Measurements from ENCODE around the gene FAM120B.

Gene FAM120B

GRCh38 chr6:170355661-170356060 is 49.1 kb downstream of the FAM120B start:
- DNase-seq (ENCODE audit: low read depth in 2 of 2): no peak

GRCh38 chr6:170357812-170358211 is 51.3 kb downstream of the FAM120B start:
- no peak for DNase-seq (ENCODE audit: low read depth in 2 of 2)

- no peak for DNase-seq (ENCODE audit: low read depth in 2 of 2)
Measured at GRCh38 chr6:170358496-170358895, 51.9 kb downstream of the FAM120B start.

- DNase-seq (ENCODE audit: low read depth in 2 of 2): no peak
Measured at GRCh38 chr6:170360476-170360875, 53.9 kb downstream of the FAM120B start.

- DNase-seq (ENCODE audit: low read depth in 2 of 2): no peak
Measured at GRCh38 chr6:170361335-170361734, 54.8 kb downstream of the FAM120B start.

- DNase-seq (ENCODE audit: low read depth in 2 of 2): no peak
Measured at GRCh38 chr6:170362121-170362520, 55.6 kb downstream of the FAM120B start.

GRCh38 chr6:170363255-170363654 is 56.7 kb downstream of the FAM120B start:
- DNase-seq (ENCODE audit: low read depth in 2 of 2): no peak

- DNase-seq (ENCODE audit: low read depth in 2 of 2): no peak
Measured at GRCh38 chr6:170365121-170365520, 58.6 kb downstream of the FAM120B start.

GRCh38 chr6:170365593-170365992 is 59.0 kb downstream of the FAM120B start:
- DNase-seq (ENCODE audit: low read depth in 2 of 2): no peak

- DNase-seq (ENCODE audit: low read depth in 2 of 2): no peak
Measured at GRCh38 chr6:170366248-170366960, 59.8 kb downstream of the FAM120B start.

GRCh38 chr6:170367241-170367640 is 60.7 kb downstream of the FAM120B start:
- DNase-seq (ENCODE audit: low read depth in 2 of 2): no peak

GRCh38 chr6:170368544-170368943 is 62.0 kb downstream of the FAM120B start:
- DNase-seq (ENCODE audit: low read depth in 2 of 2): no peak

- no peak for DNase-seq (ENCODE audit: low read depth in 2 of 2)
Measured at GRCh38 chr6:170369403-170369802, 62.8 kb downstream of the FAM120B start.

GRCh38 chr6:170370416-170370815 is 63.9 kb downstream of the FAM120B start:
- no peak for DNase-seq (ENCODE audit: low read depth in 2 of 2)

GRCh38 chr6:170371080-170371479 is 64.5 kb downstream of the FAM120B start:
- DNase-seq (ENCODE audit: low read depth in 2 of 2): no peak

- DNase-seq (ENCODE audit: low read depth in 2 of 2): no peak
Measured at GRCh38 chr6:170371588-170371987, 65.0 kb downstream of the FAM120B start.

GRCh38 chr6:170372380-170373325 is 66.1 kb downstream of the FAM120B start:
- no peak for DNase-seq (ENCODE audit: low read depth in 2 of 2)

GRCh38 chr6:170374571-170375444 is 68.2 kb downstream of the FAM120B start:
- DNase-seq (ENCODE audit: low read depth in 2 of 2): no peak

- no peak for DNase-seq (ENCODE audit: low read depth in 2 of 2)
Measured at GRCh38 chr6:170375661-170376060, 69.1 kb downstream of the FAM120B start.

GRCh38 chr6:170376386-170377043 is 70.0 kb downstream of the FAM120B start:
- DNase-seq (ENCODE audit: low read depth in 2 of 2): no peak

- no peak for DNase-seq (ENCODE audit: low read depth in 2 of 2)
Measured at GRCh38 chr6:170378502-170378901, 71.9 kb downstream of the FAM120B start.

Data from activated CD8-positive, alpha-beta memory T cell treated with anti-CD3 and anti-CD28 coated beads for 4 hours (primary cell).